Measurements from ENCODE around the gene CNTNAP2.

CNTNAP2 gene

DNA sequence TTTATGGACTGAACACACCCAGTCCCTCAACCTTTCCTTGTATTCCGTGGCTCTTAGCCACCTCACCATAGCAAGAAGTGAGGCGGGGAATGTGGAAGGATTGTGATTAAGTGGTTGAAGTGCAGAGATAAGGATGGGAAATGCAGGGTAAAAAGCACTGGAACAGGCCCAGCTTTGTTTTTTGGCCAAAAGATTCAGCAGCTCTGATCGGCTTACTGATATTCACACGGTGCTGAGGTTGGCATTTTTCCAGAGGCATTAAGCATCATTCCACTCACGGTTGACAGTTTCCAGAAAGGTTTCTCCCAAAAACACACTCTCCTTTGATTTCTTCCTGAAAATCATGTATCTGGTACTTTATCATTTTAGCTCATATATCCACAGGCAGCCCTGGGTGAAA, 544.2 kb downstream of the CNTNAP2 start:
- no peak for DNase-seq
- H3K9me3 Mint-ChIP-seq: peaks cover 6 to 10% of the 10 kb centered on the region in 2 donors
- no peaks in the 10 kb centered on the region for H3K36me3 Mint-ChIP-seq (ENCODE audit: insufficient read depth)

DNA sequence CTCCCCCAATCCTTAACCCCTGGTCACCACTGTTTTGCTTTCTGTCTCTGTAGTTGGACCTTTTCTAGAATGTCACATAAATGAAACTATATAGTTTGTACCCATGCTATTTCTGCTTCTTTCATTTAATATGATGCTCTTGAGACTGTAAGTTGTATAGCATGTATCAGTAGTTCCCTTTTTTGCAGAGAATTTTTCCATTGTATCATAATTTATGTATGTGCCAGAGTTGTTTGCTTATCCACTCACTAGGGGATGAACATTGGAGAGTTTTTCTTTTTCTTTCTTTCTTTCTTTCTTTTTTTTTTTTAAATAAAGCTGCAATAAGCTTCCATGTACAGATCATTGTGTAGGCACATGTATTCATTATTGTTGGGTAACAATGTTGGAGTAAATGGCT, 544.8 kb downstream of the CNTNAP2 start:
- DNase-seq: no peak
- Mint-ChIP-seq H3K4me1 (ENCODE audit: low read depth in 2 of 2) (no peaks in the 10 kb centered on the region), H3K27me3 (no peaks in the 10 kb centered on the region), H3K36me3 (ENCODE audit: insufficient read depth) (no peaks in the 10 kb centered on the region), H3K9me3 (peaks cover 6 to 10% of the 10 kb centered on the region in 2 donors), H3K4me3 (no peak overlapping the region), H3K27ac (no peak overlapping the region)
- ATAC-seq (replicated peaks): no peak

More for the DNA sequence above, 544.2 kb downstream of the CNTNAP2 start:
- H3K27ac Mint-ChIP-seq: no peak overlapping the region
- H3K27me3 Mint-ChIP-seq: no peaks in the 10 kb centered on the region
- H3K4me3 Mint-ChIP-seq: no peak overlapping the region
- no peak for ATAC-seq (replicated peaks)
- H3K4me1 Mint-ChIP-seq (ENCODE audit: low read depth in 2 of 2): no peaks in the 10 kb centered on the region

DNA sequence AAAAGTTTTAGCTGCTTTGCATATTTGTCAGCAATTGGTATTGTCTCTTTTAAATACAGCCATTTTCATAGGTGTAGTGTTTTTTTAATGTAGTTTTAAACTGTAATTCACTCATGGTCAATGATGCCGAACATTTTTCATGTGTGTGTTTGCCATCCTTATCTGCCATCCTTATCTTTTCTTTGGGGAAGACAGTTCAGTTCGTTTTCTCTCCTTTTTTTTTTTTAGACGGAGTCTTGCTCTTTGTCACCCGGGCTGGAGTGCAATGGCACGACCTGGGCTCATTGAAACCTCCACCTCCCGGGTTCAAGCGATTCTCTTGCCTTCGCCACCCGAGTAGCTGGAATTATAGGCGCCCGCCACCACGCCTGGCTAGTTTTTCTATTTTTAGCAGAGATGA, 545.3 kb downstream of the CNTNAP2 start:
- Mint-ChIP-seq H3K27ac (no peak overlapping the region), H3K4me3 (no peak overlapping the region), H3K27me3 (no peaks in the 10 kb centered on the region), H3K36me3 (ENCODE audit: insufficient read depth) (no peaks in the 10 kb centered on the region), H3K4me1 (ENCODE audit: low read depth in 2 of 2) (no peaks in the 10 kb centered on the region), H3K9me3 (peaks cover 9 to 15% of the 10 kb centered on the region in 2 donors)
- ATAC-seq (replicated peaks) (no peak), DNase-seq (no peak)

DNA sequence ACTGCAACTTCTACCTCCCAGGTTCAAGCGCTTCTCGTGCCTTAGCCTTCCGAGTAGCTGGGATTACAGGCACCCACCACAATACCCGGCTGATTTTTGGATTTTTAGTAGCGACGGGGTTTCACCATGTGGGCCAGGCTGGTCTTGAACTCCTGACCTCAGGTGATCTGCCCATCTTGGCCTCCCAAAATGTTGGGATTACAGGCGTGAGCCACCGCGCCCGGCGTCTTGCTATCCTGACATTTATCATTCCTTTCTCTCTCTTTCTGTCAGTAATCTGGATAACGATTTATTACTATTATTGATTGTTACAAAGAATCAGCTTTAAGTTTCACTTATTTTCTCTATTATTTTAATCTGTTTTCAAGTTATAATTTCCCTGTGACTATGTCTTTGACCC, 548.4 kb downstream of the CNTNAP2 start:
- no peak for ATAC-seq (replicated peaks)
- no peaks in the 10 kb centered on the region for H3K27me3 Mint-ChIP-seq
- H3K36me3 Mint-ChIP-seq (ENCODE audit: insufficient read depth): no peaks in the 10 kb centered on the region
- no peak overlapping the region for H3K27ac Mint-ChIP-seq
- no peaks in the 10 kb centered on the region for H3K4me1 Mint-ChIP-seq (ENCODE audit: low read depth in 2 of 2)
- H3K4me3 Mint-ChIP-seq: no peak overlapping the region
- peaks cover 6 to 9% of the 10 kb centered on the region in 2 donors for H3K9me3 Mint-ChIP-seq
- no peak for DNase-seq

DNA sequence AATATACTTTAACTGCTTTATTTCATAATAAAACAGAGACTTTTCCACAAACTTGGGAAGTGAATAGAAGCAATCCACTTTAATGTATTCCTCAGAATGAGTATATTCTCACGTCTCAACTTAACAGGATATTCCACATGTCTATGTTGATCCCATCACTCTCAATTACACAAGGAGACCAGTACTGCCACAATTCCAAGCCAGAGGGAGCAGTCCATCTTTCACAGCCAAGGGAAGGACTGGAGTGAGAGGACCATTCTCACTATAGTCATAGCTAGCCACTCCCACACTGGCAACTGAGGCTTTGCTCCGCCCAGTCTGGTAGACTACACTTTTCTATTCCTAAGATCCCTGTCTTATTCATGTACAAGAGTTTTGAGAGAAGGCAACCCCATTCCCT, 553.9 kb downstream of the CNTNAP2 start:
- Mint-ChIP-seq H3K4me1 (ENCODE audit: low read depth in 2 of 2) (no peaks in the 10 kb centered on the region), H3K9me3 (peaks cover 14 to 24% of the 10 kb centered on the region in 2 donors), H3K27me3 (no peaks in the 10 kb centered on the region), H3K4me3 (no peak overlapping the region), H3K36me3 (ENCODE audit: insufficient read depth) (no peaks in the 10 kb centered on the region), H3K27ac (no peak overlapping the region)
- DNase-seq (no peak), ATAC-seq (replicated peaks) (no peak)

DNA sequence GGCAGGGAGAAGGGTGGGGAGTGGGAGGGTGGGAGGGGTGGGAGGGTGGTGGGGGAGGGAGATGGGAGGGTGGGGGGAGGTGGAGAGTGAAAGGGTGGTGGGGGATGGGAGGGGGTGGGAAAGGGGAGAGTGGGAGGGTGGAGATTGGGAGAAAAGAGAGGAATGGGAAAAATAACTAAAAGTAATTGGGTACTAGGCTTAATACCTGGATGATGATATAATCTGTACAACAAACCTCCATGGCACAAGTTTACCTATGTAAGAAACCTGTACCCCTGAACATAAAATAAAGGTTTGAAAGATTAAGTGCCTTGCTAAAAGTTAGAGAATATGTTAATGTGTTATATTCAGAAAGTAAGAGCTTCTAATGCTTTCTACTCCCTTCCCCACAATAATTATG, 564.9 kb downstream of the CNTNAP2 start:
- DNase-seq (no peak), ATAC-seq (replicated peaks) (no peak)
- H3K36me3 Mint-ChIP-seq (ENCODE audit: insufficient read depth): no peaks in the 10 kb centered on the region
- no peak overlapping the region for H3K4me3 Mint-ChIP-seq
- H3K27ac Mint-ChIP-seq: no peak overlapping the region
- H3K4me1 Mint-ChIP-seq (ENCODE audit: low read depth in 2 of 2): no peaks in the 10 kb centered on the region
- H3K9me3 Mint-ChIP-seq: peaks cover 6 to 15% of the 10 kb centered on the region in 2 donors
- no peaks in the 10 kb centered on the region for H3K27me3 Mint-ChIP-seq

DNA sequence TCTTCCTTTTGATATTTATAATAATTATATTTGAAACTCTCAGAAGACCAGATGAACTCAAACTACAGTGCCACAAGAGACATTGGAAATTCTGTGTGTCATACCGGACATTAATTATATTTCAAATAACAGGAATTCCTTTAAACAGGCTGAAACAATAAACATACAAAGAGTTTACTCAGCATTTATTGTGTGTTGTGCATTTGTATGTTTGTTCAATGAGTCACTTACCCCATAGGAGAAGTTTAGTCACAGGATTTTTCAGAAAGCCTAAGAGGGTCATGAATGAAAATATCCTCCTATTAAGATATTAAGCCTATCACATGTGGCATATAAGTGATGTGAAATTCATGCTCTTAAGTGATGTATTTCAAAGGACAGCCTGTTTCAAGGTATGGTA, 566.8 kb downstream of the CNTNAP2 start:
- H3K27ac Mint-ChIP-seq: no peak overlapping the region
- H3K36me3 Mint-ChIP-seq (ENCODE audit: insufficient read depth): no peaks in the 10 kb centered on the region
- no peaks in the 10 kb centered on the region for H3K27me3 Mint-ChIP-seq
- H3K4me1 Mint-ChIP-seq (ENCODE audit: low read depth in 2 of 2): no peaks in the 10 kb centered on the region
- no peak for DNase-seq
- no peak for ATAC-seq (replicated peaks)
- H3K9me3 Mint-ChIP-seq: peaks cover 9 to 15% of the 10 kb centered on the region in 2 donors
- H3K4me3 Mint-ChIP-seq: no peak overlapping the region

DNA sequence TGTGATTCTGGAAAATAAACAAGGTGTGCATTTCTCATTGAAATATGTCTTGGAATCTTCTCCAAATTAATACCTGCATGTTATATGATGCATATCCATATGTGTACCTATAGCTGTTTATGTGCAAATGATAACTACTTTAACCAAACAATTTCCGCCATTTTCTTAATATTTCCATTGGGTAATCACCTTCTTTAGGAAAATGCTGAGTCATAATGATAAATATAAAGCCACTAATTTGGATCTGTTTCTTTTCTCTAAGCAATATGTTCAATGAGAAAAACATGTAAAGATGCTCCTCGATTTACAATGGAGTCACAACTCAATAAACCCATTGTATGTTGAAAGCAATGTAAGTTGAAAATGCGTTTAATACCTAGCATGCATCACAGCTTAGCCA, 574.4 kb downstream of the CNTNAP2 start:
- no peaks in the 10 kb centered on the region for H3K27me3 Mint-ChIP-seq
- DNase-seq (no peak), ATAC-seq (replicated peaks) (no peak)
- H3K36me3 Mint-ChIP-seq (ENCODE audit: insufficient read depth): no peaks in the 10 kb centered on the region
- no peak overlapping the region for H3K27ac Mint-ChIP-seq
- H3K4me1 Mint-ChIP-seq (ENCODE audit: low read depth in 2 of 2): no peaks in the 10 kb centered on the region
- peaks cover 0 to 4% of the 10 kb centered on the region in 2 donors for H3K9me3 Mint-ChIP-seq
- no peak overlapping the region for H3K4me3 Mint-ChIP-seq

DNA sequence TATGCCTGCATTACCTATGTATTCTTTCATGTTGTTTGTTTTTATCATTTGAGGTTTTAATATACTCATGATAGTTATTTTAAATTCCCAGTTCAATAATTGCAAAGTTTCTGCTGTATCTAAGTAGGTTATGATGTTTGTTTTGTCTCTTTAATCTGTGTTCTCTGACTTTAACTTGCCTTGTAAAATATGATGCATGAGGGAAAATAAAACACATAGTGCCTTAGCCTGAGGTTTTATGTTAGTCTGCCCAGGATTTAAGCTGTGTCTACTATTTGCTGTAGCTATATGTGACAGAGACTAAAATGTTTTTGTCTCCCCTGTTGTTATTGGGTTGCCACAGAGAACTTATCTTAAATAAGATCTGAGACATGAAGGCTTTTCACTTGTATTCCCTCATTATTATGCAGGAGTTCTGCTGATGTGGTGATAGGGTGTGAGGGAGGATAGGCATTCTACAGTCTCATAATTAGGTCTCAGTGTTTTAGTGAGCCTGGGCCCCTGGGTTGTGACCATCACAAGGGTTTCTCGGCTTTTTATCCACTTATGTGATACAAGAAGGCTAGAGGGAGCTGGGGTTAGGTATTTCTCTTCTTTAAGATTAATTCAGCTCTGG, 582.5 kb downstream of the CNTNAP2 start:
- ATAC-seq (replicated peaks) (no peak), DNase-seq (no peak)
- H3K27ac Mint-ChIP-seq: no peak overlapping the region

DNA sequence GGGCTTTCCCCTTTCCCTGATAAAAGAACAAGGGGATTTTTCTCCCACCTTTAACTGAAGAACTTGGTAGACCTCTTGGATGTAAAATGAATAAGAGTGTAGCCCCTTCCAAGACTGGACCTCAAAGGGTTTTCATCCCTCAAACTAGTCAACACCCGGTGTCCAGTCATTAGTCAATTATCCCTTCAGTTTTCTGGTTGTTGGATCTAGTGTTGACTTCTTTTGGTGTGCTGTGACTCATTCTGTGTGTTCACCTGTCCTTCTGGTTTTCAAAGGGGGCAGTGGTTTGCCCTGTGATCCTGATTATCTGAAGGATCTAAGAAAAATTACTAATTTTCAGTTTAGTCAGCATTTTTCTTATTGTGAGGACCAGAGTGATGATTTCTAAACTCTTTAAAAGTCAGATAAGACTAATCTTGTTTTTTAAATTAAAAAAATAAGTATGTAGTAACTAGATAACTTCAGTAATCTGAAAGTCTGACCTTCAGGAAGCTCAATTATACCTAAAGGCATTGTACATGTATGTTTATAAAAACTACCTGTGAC, 583.5 kb downstream of the CNTNAP2 start:
- Mint-ChIP-seq H3K27ac (no peak overlapping the region), H3K4me1 (ENCODE audit: low read depth in 2 of 2) (no peaks in the 10 kb centered on the region), H3K36me3 (ENCODE audit: insufficient read depth) (peaks cover 3% of the 10 kb centered on the region), H3K9me3 (peaks cover 4 to 10% of the 10 kb centered on the region in 2 donors), H3K4me3 (no peak overlapping the region), H3K27me3 (no peaks in the 10 kb centered on the region)
- ATAC-seq (replicated peaks): no peak
- DNase-seq: no peak

More for the DNA sequence above, 582.5 kb downstream of the CNTNAP2 start:
- H3K9me3 Mint-ChIP-seq: peaks cover 2 to 10% of the 10 kb centered on the region in 2 donors
- H3K4me1 Mint-ChIP-seq (ENCODE audit: low read depth in 2 of 2): no peaks in the 10 kb centered on the region
- H3K36me3 Mint-ChIP-seq (ENCODE audit: insufficient read depth): peaks cover 3% of the 10 kb centered on the region
- no peak overlapping the region for H3K4me3 Mint-ChIP-seq
- no peaks in the 10 kb centered on the region for H3K27me3 Mint-ChIP-seq

DNA sequence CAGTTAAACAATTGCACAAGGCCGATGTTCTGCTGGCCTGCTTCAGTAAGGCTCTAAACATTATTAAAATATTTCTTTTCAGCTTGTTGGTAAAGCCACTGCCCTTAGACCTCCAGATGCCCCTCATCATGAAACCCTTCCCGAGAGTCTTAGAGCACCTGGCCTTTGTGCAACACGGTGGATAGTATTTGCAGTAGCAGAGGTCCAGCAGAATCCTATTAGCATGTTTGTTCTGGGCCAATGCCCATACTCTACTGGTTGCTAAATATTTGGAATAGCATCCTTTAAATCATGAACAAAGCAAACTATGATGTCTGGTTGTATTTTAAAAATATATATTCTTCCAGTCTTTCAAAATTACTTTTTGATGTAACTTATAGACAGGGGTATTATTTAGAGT, 584.6 kb downstream of the CNTNAP2 start:
- Mint-ChIP-seq H3K36me3 (ENCODE audit: insufficient read depth) (peaks cover 3% of the 10 kb centered on the region), H3K27me3 (no peaks in the 10 kb centered on the region), H3K4me3 (no peak overlapping the region), H3K4me1 (ENCODE audit: low read depth in 2 of 2) (no peaks in the 10 kb centered on the region), H3K9me3 (peaks cover 6 to 19% of the 10 kb centered on the region in 2 donors), H3K27ac (no peak overlapping the region)
- DNase-seq (no peak), ATAC-seq (replicated peaks) (no peak)

DNA sequence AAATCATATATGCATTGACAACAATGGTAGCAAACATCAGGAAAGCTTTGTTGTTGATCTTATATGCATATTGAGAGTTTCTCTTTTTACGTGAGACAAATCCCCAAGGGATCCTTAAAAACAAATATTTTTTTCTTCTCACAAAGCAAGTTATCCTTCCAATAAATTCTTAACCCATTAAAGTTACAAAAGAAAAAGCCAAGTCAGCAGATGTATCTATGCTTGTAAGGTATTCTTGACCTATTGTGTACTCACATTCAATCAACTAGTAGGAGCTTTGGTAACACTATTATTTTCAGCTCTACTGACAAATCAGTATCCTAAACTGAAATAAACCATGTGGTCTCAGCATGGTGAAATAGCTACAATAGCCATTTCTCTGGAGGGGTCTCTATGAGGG, 586.3 kb downstream of the CNTNAP2 start:
- Mint-ChIP-seq H3K27ac (no peak overlapping the region), H3K36me3 (ENCODE audit: insufficient read depth) (peaks cover 3% of the 10 kb centered on the region), H3K27me3 (no peaks in the 10 kb centered on the region), H3K9me3 (peaks cover 6 to 26% of the 10 kb centered on the region in 2 donors), H3K4me3 (no peak overlapping the region), H3K4me1 (ENCODE audit: low read depth in 2 of 2) (no peaks in the 10 kb centered on the region)
- ATAC-seq (replicated peaks): no peak
- no peak for DNase-seq

DNA sequence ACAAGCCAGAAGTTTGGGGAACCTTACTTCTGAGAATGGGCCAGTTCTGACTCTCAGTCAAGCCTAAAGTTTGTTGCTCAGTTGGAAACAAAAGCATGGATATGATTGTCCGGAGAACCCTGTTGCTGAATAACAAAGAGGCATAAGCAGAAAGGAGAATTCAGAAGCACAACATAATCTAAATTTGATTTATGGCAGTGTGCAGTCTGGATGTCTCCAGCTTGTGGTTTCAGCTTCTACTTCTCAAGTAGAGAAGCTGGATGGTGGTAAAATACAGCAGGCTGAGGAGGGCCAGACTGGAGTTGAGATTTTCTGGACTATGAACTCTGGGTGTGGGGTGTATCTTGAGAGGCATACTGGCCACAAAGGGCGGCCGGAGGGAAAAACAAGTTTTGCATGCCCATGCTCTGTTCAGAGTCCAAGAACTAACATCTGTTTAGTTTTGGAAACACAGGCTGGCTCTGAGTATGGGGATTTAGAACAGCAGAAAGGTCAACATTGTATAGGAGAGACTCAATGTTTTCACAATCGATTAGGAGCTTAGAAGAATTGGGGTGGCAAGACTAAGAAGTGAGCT, 592.9 kb downstream of the CNTNAP2 start:
- Mint-ChIP-seq H3K36me3 (ENCODE audit: insufficient read depth) (no peaks in the 10 kb centered on the region), H3K9me3 (peaks cover 13 to 47% of the 10 kb centered on the region in 2 donors), H3K4me1 (ENCODE audit: low read depth in 2 of 2) (no peaks in the 10 kb centered on the region), H3K27ac (peak overlapping the region in 1 of 2 donors; percentile 61), H3K27me3 (no peaks in the 10 kb centered on the region), H3K4me3 (no peak overlapping the region)
- ATAC-seq (replicated peaks): no peak
- DNase-seq: no peak

DNA sequence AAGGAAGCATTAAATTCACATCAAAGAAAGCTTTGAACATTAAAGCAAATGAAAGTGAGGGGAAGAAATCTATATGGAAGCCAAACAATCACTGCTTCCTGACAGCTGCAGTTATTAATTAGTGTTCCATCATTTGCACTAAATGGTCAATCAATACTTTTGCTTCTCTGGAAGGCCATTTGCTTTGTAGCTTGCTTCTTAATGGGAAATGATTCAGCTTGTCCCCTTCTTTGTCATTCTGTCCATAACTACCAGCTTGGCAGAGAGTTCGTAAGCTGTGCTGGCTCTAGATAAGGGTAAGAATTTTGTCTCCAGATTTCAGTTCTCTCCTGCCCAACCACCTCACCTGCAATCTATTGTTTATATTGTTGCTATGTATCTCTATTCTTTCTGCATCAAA, 596.6 kb downstream of the CNTNAP2 start:
- peaks cover 9 to 31% of the 10 kb centered on the region in 2 donors for H3K9me3 Mint-ChIP-seq
- ATAC-seq (replicated peaks): no peak
- no peaks in the 10 kb centered on the region for H3K27me3 Mint-ChIP-seq
- DNase-seq: no peak
- H3K27ac Mint-ChIP-seq: no peak overlapping the region
- H3K36me3 Mint-ChIP-seq (ENCODE audit: insufficient read depth): no peaks in the 10 kb centered on the region
- no peak overlapping the region for H3K4me3 Mint-ChIP-seq
- H3K4me1 Mint-ChIP-seq (ENCODE audit: low read depth in 2 of 2): no peaks in the 10 kb centered on the region

Measured in effector memory CD8-positive, alpha-beta T cell (primary cell).